CD14-positive monocyte (primary cell): Measurements from ENCODE around the gene PYDC2. TPM values are rescaled to one million over a fixed set of nuclear protein-coding genes. Genes with fewer than 3 reads are reported as not detected.

ENCODE experiments used
- DNase-seq, 3 donors: peaks; one replicate each; pipeline ENCODE4 v3.0.0-alpha.2; 2011 to 2022
- H2AFZ ChIP-seq: 2 replicates; pipeline ENCODE4 v1.6.0; 2012; ENCODE audit warnings: mild to moderate bottlenecking, low read depth, low read length, inconsistent platforms; ENCODE audit not compliant: insufficient read depth, poor library complexity, severe bottlenecking
- H3K27ac ChIP-seq, 2 donors: 1 replicate in 1 of 2; 2 replicates in 1 of 2; pipeline ENCODE4 v1.5.1; 2012 to 2013; ENCODE audit warnings: low read length in 2 of 2, control low read depth in 1 of 2, inconsistent platforms in 1 of 2, low read depth in 1 of 2, mild to moderate bottlenecking in 1 of 2
- H3K27me3 ChIP-seq, 2 donors: one replicate each; pipeline versions ENCODE4 v1.6.0 to v1.6.1; 2011 to 2013; ENCODE audit warnings: low read length in 2 of 2; ENCODE audit not compliant: control insufficient read depth in 2 of 2, insufficient read depth in 2 of 2
- H3K36me3 ChIP-seq, 2 donors: replicated peaks in 1 of 2; 1 replicate in 1 of 2; 2 replicates in 1 of 2; pipeline versions ENCODE4 v1.5.1 to v1.6.1; 2012 to 2013; ENCODE audit warnings: low read length in 2 of 2, control low read depth in 1 of 2, inconsistent platforms in 1 of 2, mild to moderate bottlenecking in 1 of 2; ENCODE audit not compliant: insufficient read depth in 2 of 2, control insufficient read depth in 1 of 2
- H3K4me1 ChIP-seq, 2 donors: 1 replicate in 1 of 2; 2 replicates in 1 of 2; pipeline versions ENCODE4 v1.5.1 to v1.6.1; 2012 to 2013; ENCODE audit warnings: low read length in 2 of 2, control low read depth in 1 of 2, inconsistent platforms in 1 of 2, mild to moderate bottlenecking in 1 of 2, moderate library complexity in 1 of 2; ENCODE audit not compliant: insufficient read depth in 2 of 2, control insufficient read depth in 1 of 2
- H3K4me2 ChIP-seq: replicated peaks from 2 replicates; pipeline ENCODE3; 2012; ENCODE audit warnings: low read length, moderate library complexity, mild to moderate bottlenecking; ENCODE audit not compliant: poor library complexity, severe bottlenecking; ENCODE audit errors: extremely low read depth
- H3K4me3 ChIP-seq, 3 experiments: fragments of 200-600 bp in 1 of 3; sonication (generic) in 1 of 3; replicated peaks in 1 of 3; 1 replicate in 2 of 3; 2 replicates in 1 of 3; pipeline ENCODE4 v1.5.1; 2011 to 2013; ENCODE audit warnings: low read length in 3 of 3, mild to moderate bottlenecking in 3 of 3, control low read depth in 2 of 3, low read depth in 2 of 3, inconsistent platforms in 1 of 3, moderate library complexity in 1 of 3
- H3K79me2 ChIP-seq: 2 replicates; pipeline ENCODE4 v1.6.0; 2012; ENCODE audit warnings: mild to moderate bottlenecking, control low read depth, inconsistent platforms, low read length, moderate library complexity; ENCODE audit not compliant: insufficient read depth
- H3K9ac ChIP-seq: 2 replicates; pipeline ENCODE4 v1.6.0; 2017; ENCODE audit warnings: low read length, mild to moderate bottlenecking; ENCODE audit not compliant: insufficient read depth, poor library complexity, severe bottlenecking
- H3K9me3 ChIP-seq, 2 donors: replicated peaks in 1 of 2; 1 replicate in 1 of 2; 2 replicates in 1 of 2; pipeline versions ENCODE4 v1.5.1 to v1.6.1; 2012 to 2013; ENCODE audit warnings: low read length in 2 of 2, control low read depth in 1 of 2; ENCODE audit not compliant: control insufficient read depth in 1 of 2, insufficient read depth in 1 of 2
- H4K20me1 ChIP-seq: 2 replicates; pipeline ENCODE4 v1.6.0; 2012; ENCODE audit warnings: mild to moderate bottlenecking, low read length, control low read depth, moderate library complexity; ENCODE audit not compliant: insufficient read depth
- H3K27ac Mint-ChIP-seq, 7 donors: one replicate each; pipeline ENCODE4 v1.8.0; 2020; ENCODE audit warnings: mild to moderate bottlenecking in 7 of 7, mixed read lengths in 7 of 7, moderate library complexity in 6 of 7, inconsistent platforms in 2 of 7
- H3K27me3 Mint-ChIP-seq, 3 donors: one replicate each; pipeline ENCODE4 v1.8.0; 2021 to 2022; ENCODE audit warnings: low read depth in 3 of 3, mild to moderate bottlenecking in 3 of 3, mixed read lengths in 3 of 3, moderate library complexity in 3 of 3, inconsistent platforms in 1 of 3
- H3K36me3 Mint-ChIP-seq, 2 donors: one replicate each; pipeline ENCODE4 v1.8.0; 2020; ENCODE audit warnings: mixed read lengths in 2 of 2, inconsistent platforms in 1 of 2, mild to moderate bottlenecking in 1 of 2
- H3K4me1 Mint-ChIP-seq: one replicate; pipeline ENCODE4 v1.8.0; 2020; ENCODE audit warnings: mild to moderate bottlenecking, mixed read lengths
- H3K4me3 Mint-ChIP-seq, 2 donors: one replicate each; pipeline ENCODE4 v1.8.0; 2020; ENCODE audit warnings: mild to moderate bottlenecking in 2 of 2, mixed read lengths in 2 of 2, moderate library complexity in 1 of 2
- H3K9me3 Mint-ChIP-seq, 7 donors: one replicate each; pipeline ENCODE4 v1.8.0; 2020 to 2022; ENCODE audit warnings: mixed read lengths in 7 of 7, mild to moderate bottlenecking in 6 of 7, moderate library complexity in 6 of 7, inconsistent platforms in 2 of 7
- CTCF ChIP-seq: fragments of 200-600 bp; IDR thresholded peaks from one replicate; pipeline ENCODE4 v1.8.0; 2022; ENCODE audit warnings: antibody characterized with exemption, mild to moderate bottlenecking
- WGBS: methylation state at CpG from one replicate; pipeline ENCODE4 v1.1.5; 2013; ENCODE audit warnings: missing lambda C conversion rate; ENCODE audit not compliant: insufficient coverage; 5-methylcytosine and 5-hydroxymethylcytosine counted together
- intact Hi-C, 2 donors: fragments of 100-400 bp; cut with micrococcal nuclease; formaldehyde crosslinking; loops; one replicate each; pipeline versions ENCODE4 v1.15.0 to v1.15.1; 2023
- polyA plus RNA-seq, 3 donors: library from polyadenylated mRNA; depleted of rRNA in 1 of 3; unstranded in 2 of 3; stranded (reverse) in 1 of 3; fragments of 300-500 nt in 2 of 3; fragments of >200 nt in 1 of 3; fragmentation: Illumina TruSeq in 2 of 3; gene quantifications; 1 replicate in 2 of 3; 2 replicates in 1 of 3; pipeline ENCODE4 v1.2.3, GENCODE V29; 2012 to 2021

The PYDC2 gene
- polyA plus RNA-seq, 3 donors, result not detected

- Histone ChIP-seq H3K79me2 (no peaks in the 10 kb centered on the region), H3K9me3 (peaks cover 15 to 28% of the 10 kb centered on the region in 2 donors), H3K9ac (no peak overlapping the region), H3K27ac (no peak overlapping the region), H2AFZ (no peak overlapping the region), H3K4me2 (no peak overlapping the region), H3K36me3 (no peaks in the 10 kb centered on the region), H4K20me1 (no peaks in the 10 kb centered on the region), H3K27me3 (no peaks in the 10 kb centered on the region), H3K4me1 (no peaks in the 10 kb centered on the region), H3K4me3 (no peak overlapping the region)
- Mint-ChIP-seq H3K9me3 (peaks cover 0 to 30% (median 13%) of the 10 kb centered on the region in 7 donors), H3K36me3 (no peaks in the 10 kb centered on the region), H3K27me3 (peaks cover 0 to 1% (median 0%) of the 10 kb centered on the region in 3 donors), H3K4me1 (no peaks in the 10 kb centered on the region), H3K27ac (no peak overlapping the region), H3K4me3 (no peak overlapping the region)
- TF ChIP-seq CTCF, result no peak
- 100% methylated on average over 3 of the region's 3 CpGs for WGBS
- intact Hi-C loops, result no loop called here
- DNase-seq, result no peak
Observed at GRCh38 chr3:191484461-191484860, 23.5 kb downstream of the PYDC2 start.

GRCh38 chr3:191492601-191493000, 31.6 kb downstream of the PYDC2 start:
- Histone ChIP-seq H3K36me3 (no peaks in the 10 kb centered on the region), H3K9me3 (no peaks in the 10 kb centered on the region), H3K27ac (no peak overlapping the region), H3K79me2 (no peaks in the 10 kb centered on the region), H2AFZ (no peak overlapping the region), H3K27me3 (no peaks in the 10 kb centered on the region), H3K4me3 (no peak overlapping the region), H4K20me1 (no peaks in the 10 kb centered on the region), H3K4me2 (no peak overlapping the region), H3K4me1 (no peaks in the 10 kb centered on the region), H3K9ac (no peak overlapping the region)
- Mint-ChIP-seq H3K27me3 (no peaks in the 10 kb centered on the region), H3K36me3 (no peaks in the 10 kb centered on the region), H3K4me3 (no peak overlapping the region), H3K4me1 (no peaks in the 10 kb centered on the region), H3K27ac (no peak overlapping the region), H3K9me3 (peaks cover 0 to 6% (median 3%) of the 10 kb centered on the region in 7 donors)
- intact Hi-C loops, result no loop called here
- DNase-seq, result no peak
- no peak for TF ChIP-seq CTCF
- no CpG with 5 or more reads among the region's 1 CpG for WGBS
